ENCODE measurements around the gene STX19.
"Not testable (repeated sequence)": the region's sequence is repeated elsewhere in the genome, so short reads cannot be mapped to it uniquely, and the experiment has no call there.

The STX19 gene

DNA sequence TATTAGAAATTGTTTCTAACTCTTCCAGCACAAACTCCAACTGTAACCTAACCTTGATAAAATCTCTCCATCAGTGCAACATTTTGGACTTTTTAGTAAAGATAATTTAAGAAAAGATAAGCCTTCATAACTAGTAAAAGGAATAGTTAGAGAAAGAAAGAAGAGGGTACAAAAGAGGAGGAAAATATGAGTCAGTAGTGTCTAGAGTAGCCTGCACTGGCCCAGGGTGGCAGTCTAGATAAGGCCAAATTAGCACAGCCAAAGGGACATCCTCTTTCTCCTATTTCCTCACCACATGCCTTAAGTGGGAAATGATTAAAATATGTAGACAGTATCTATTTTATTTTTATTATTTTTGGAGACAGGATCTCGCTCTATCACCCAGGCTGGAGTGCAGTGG, 58.4 kb downstream of the STX19 start:
- no peak for DNase-seq

DNA sequence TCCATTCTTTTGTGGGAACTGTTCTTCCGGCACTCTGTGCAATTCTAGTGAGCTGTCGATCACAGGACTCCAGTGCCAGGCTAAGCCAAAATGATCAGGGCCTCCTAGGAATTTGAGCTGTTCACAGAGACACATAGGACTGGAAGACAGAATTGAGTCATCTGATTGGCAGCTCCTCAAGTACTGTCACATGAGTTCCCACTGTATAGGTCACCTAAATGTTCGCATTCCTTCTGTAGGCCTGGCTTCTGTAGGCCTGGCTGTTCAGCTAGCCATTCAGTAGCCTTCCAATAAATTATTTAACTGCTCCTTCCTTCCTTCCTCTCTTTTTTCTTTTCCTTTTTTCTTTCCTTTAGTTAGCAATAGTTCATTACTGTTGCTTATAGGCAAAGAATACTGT, 59.0 kb downstream of the STX19 start:
- no peak for DNase-seq

DNA sequence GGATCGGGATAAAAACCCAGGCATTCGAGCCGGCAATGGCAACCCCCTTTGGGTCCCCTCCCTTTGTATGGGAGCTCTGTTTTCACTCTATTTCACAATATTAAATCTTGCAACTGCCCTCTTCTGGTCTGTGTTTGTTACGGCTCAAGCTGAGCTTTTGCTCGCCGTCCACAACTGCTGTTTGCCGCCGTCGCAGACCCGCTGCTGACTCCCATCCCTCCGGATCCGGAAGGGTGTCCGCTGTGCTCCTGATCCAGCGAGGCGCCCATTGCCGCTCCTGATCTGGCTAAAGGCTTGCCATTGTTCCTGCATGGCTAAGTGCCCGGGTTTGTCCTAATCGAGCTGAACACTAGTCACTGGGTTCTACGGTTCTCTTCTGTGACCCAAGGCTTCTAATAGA, 63.3 kb downstream of the STX19 start:
- not testable (repeated sequence) for DNase-seq

All from activated CD4-positive, CD25-positive, alpha-beta regulatory T cell (primary cell).